AG04450 (cell line): ENCODE measurements around the gene ALPL. TPM values are rescaled to one million over a fixed set of nuclear protein-coding genes. Genes with fewer than 3 reads are reported as not detected.

Source experiments
- CTCF ChIA-PET: fragments of 300-600, 350-600 bp; formaldehyde crosslinking; extraction: SDS; loops from one replicate; lab custom pipeline; 2022; ENCODE audit warnings: antibody characterized with exemption, inconsistent platforms; lab: Charles Lee
- POLR2A ChIA-PET: fragments of 350-600 bp; formaldehyde crosslinking; extraction: SDS; loops from one replicate; lab custom pipeline; 2021; ENCODE audit warnings: antibody characterized with exemption, inconsistent platforms; lab: Yijun Ruan, JAX
- DNase-seq: peaks from one replicate; pipeline ENCODE4 v3.0.0-alpha.2; 2011; ENCODE audit warnings: low read depth, low spot score
- H3K27ac ChIP-seq: one replicate; pipeline ENCODE4 v1.5.1; 2012; ENCODE audit warnings: low read depth, low read length, control low read depth
- H3K27me3 ChIP-seq: one replicate; pipeline ENCODE4 v1.6.0; 2012; ENCODE audit warnings: low read length; ENCODE audit not compliant: control insufficient read depth, insufficient read depth
- H3K4me3 ChIP-seq: 2 replicates; pipeline ENCODE4 v1.5.1; 2011; ENCODE audit warnings: mild to moderate bottlenecking, low read depth, low read length, control low read depth
- H3K9me3 ChIP-seq: 2 replicates; pipeline ENCODE4 v1.5.1; 2012; ENCODE audit warnings: low read length; ENCODE audit not compliant: control insufficient read depth, insufficient read depth
- CTCF ChIP-seq: IDR thresholded peaks from 2 replicates; pipeline ENCODE4 v1.5.1; 2011; ENCODE audit warnings: low read depth, low read length, control low read depth, inconsistent platforms
- polyA plus RNA-seq: library from polyadenylated mRNA; depleted of rRNA; stranded (reverse); fragments of >200 nt; gene quantifications from 2 replicates; pipeline ENCODE4 v1.2.3, GENCODE V29; 2011

The ALPL gene
- polyA plus RNA-seq, 1 experiment, result 1.8 TPM

- Histone ChIP-seq H3K27ac (no peak overlapping the region), H3K9me3 (no peaks in the 10 kb centered on the region), H3K4me3 (no peak overlapping the region), H3K27me3 (peaks cover 32% of the 10 kb centered on the region)
- TF ChIP-seq CTCF, result no peak
- CTCF ChIA-PET, result interaction anchor here (0.6 to 0.9 kb wide), 4 partner anchors 168 to 290 kb away, joined by 3 to 12 read pairs (median 4); no protein-coding TSS in a partner anchor
- no peak for DNase-seq
- POLR2A ChIA-PET, result no interaction called here
Observed at GRCh38 chr1:21537932-21538630, 28.9 kb downstream of the ALPL start.

GRCh38 chr1:21539933-21540332 is 30.7 kb downstream of the ALPL start:
- Histone ChIP-seq H3K27me3 (peaks cover 31% of the 10 kb centered on the region), H3K4me3 (no peak overlapping the region), H3K27ac (no peak overlapping the region), H3K9me3 (no peaks in the 10 kb centered on the region)
- POLR2A ChIA-PET, result no interaction called here
- TF ChIP-seq CTCF, result peak; percentile 34
- CTCF ChIA-PET, result interaction anchor here (0.6 to 0.9 kb wide), 2 partner anchors 29 to 48 kb away, joined by 3 read pairs; no protein-coding TSS in a partner anchor
- DNase-seq, result no peak

- Histone ChIP-seq H3K9me3 (no peaks in the 10 kb centered on the region), H3K27ac (no peak overlapping the region), H3K4me3 (no peak overlapping the region), H3K27me3 (peaks cover 26% of the 10 kb centered on the region)
- POLR2A ChIA-PET, result interaction anchor here (1.1 kb wide), 2 partner anchors 12 to 30 kb away, joined by 3 to 6 read pairs; no protein-coding TSS in a partner anchor
- CTCF ChIA-PET, result interaction anchor here (0.8 kb wide), 1 partner anchor 34 kb away, joined by 3 read pairs; no protein-coding TSS in a partner anchor
- no peak for TF ChIP-seq CTCF
- no peak for DNase-seq
Observed at GRCh38 chr1:21541329-21541728, 32.1 kb downstream of the ALPL start.

GRCh38 chr1:21541835-21542234 is 32.6 kb downstream of the ALPL start:
- peaks cover 24% of the 10 kb centered on the region for H3K27me3 ChIP-seq
- ChIA-PET POLR2A (interaction anchor here (1.1 to 1.5 kb wide), 3 partner anchors 12 to 30 kb away, joined by 3 to 6 read pairs (median 4); no protein-coding TSS in a partner anchor), CTCF (interaction anchor here (0.8 to 1.2 kb wide), 2 partner anchors 33 to 309 kb away, joined by 3 to 7 read pairs; no protein-coding TSS in a partner anchor)
- H3K27ac ChIP-seq, result no peak overlapping the region
- H3K4me3 ChIP-seq, result no peak overlapping the region
- H3K9me3 ChIP-seq, result no peaks in the 10 kb centered on the region
- DNase-seq, result peak; percentile 20
- no peak for TF ChIP-seq CTCF

GRCh38 chr1:21543598-21543997 is 34.4 kb downstream of the ALPL start:
- Histone ChIP-seq H3K27me3 (peaks cover 8% of the 10 kb centered on the region), H3K4me3 (no peak overlapping the region), H3K27ac (no peak overlapping the region), H3K9me3 (no peaks in the 10 kb centered on the region)
- CTCF ChIA-PET, result interaction anchor here (0.9 kb wide), 1 partner anchor 115 kb away, joined by 3 read pairs; no protein-coding TSS in a partner anchor
- no peak for DNase-seq
- POLR2A ChIA-PET, result no interaction called here
- TF ChIP-seq CTCF, result no peak
